ENCODE data around the gene KCNA2. TPM values are rescaled to one million over a fixed set of nuclear protein-coding genes. Genes with fewer than 3 reads are reported as not detected.

Gene KCNA2
- total RNA-seq, 2 donors from 2014 or later = 0.76 TPM; not detected in 1

DNA sequence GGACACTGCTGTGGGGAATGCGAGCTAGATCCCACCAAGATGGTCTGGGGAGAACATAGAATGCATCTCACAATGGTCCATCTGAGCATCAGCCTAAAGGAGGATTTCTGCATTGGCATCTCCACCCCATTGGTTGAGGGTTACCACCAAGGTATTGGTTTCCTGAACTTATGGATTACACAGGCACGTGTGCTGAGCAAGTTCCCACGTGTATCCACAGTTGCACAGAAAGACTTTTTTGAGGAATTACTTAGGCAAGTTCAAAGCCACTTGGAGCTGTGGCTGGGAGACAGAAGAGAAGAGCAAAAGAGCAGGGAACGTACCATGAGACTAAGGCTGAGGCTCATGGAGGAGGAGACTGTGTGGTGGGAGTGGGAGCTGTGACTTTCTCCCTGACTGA, 43.1 kb downstream of the KCNA2 start:
- no peaks in the 10 kb centered on the region for H3K36me3 Mint-ChIP-seq
- H3K27ac Mint-ChIP-seq = no peak overlapping the region
- ATAC-seq = no peak
- DNase-seq (ENCODE audit: low spot score in 2 of 2) = no peak
- H3K9me3 Mint-ChIP-seq = no peaks in the 10 kb centered on the region

- H3K36me3 Mint-ChIP-seq = no peaks in the 10 kb centered on the region
- DNase-seq (ENCODE audit: low spot score in 2 of 2) (no peak), ATAC-seq (no peak)
- no peaks in the 10 kb centered on the region for H3K9me3 Mint-ChIP-seq
- H3K27ac Mint-ChIP-seq = no peak overlapping the region
These were observed 44.6 kb downstream of the KCNA2 start for GRCh38 chr1:110561596-110561995.

GRCh38 chr1:110559157-110559556, 47.0 kb downstream of the KCNA2 start:
- no peaks in the 10 kb centered on the region for H3K9me3 Mint-ChIP-seq

DNA sequence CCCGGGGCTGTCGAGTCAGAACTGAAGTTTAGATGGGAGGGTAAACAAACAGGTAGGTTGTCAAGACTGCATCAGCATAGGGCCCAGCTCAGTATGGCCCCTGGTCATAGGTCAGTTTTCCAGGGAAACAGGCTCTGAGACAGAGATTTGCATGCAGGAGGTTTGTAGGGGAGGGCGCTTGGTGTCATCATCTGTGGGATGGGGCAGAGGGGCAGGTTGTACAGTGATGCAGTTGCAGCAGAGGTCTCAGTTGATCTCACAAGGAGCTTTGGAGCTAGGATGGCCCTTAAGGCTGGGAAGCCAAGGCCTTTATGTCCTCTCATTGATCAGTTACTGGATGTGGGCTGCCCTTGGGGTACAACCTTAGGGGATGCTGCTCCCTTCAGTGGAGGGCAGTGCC, 48.7 kb downstream of the KCNA2 start:
- H3K9me3 Mint-ChIP-seq = no peaks in the 10 kb centered on the region
- DNase-seq (ENCODE audit: low spot score in 2 of 2) (no peak), ATAC-seq (no peak)
- no peaks in the 10 kb centered on the region for H3K36me3 Mint-ChIP-seq
- no peak overlapping the region for H3K27ac Mint-ChIP-seq

More at GRCh38 chr1:110559157-110559556, 47.0 kb downstream of the KCNA2 start:
- Mint-ChIP-seq H3K36me3 (no peaks in the 10 kb centered on the region), H3K27ac (no peak overlapping the region)
- no peak for DNase-seq (ENCODE audit: low spot score in 2 of 2)
- peak; percentile 55 to 73 for ATAC-seq

- no peak for DNase-seq (ENCODE audit: low spot score in 2 of 2)
- Mint-ChIP-seq H3K9me3 (no peaks in the 10 kb centered on the region), H3K27ac (no peak overlapping the region), H3K36me3 (no peaks in the 10 kb centered on the region)
- ATAC-seq = no peak
These were observed 49.7 kb downstream of the KCNA2 start for GRCh38 chr1:110556471-110556807.

DNA sequence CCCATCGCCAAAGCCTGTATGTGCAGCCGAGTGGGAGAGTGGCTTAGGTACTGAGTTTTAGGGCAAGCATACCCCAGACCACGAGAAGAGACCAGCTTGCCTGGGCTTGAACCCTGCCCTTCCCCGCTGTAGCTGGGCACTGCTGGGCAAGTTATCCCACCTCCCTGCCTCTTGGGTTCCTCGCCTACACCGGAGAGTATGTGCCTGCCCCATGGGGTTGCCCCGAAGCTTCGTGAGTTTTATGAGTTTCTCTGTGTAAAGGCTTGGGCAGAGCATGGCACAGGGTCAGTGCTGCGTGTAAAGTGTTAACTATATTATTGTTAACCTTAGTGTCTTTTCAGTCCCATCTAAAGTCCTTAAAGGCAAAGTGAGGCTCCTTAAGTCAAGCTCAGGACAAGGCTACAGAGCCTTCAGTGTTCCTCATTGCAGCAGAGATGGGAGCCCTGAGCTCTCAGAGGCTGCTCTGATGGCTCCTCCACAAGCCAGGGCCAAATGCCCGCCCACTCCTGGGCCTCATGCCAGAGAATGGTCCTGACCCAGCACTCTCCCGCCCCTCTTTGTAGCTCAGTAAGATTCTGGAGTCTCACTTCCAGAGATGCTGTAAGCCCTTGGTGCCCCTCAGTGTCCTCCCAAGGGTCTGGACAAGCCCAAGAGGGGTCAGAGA, 50.2 kb downstream of the KCNA2 start:
- H3K27ac Mint-ChIP-seq = no peak overlapping the region
- ATAC-seq (peak in 1 of 2 donors; percentile 5), DNase-seq (ENCODE audit: low spot score in 2 of 2) (no peak)
- no peaks in the 10 kb centered on the region for H3K9me3 Mint-ChIP-seq
- H3K36me3 Mint-ChIP-seq = no peaks in the 10 kb centered on the region

- Mint-ChIP-seq H3K27ac (no peak overlapping the region), H3K9me3 (no peaks in the 10 kb centered on the region), H3K36me3 (no peaks in the 10 kb centered on the region)
- ATAC-seq = peak; percentile 72 to 89
- peak in 1 of 2 donors; percentile 63 for DNase-seq (ENCODE audit: low spot score in 2 of 2)
These were observed 51.0 kb downstream of the KCNA2 start for GRCh38 chr1:110554871-110555801.

DNA sequence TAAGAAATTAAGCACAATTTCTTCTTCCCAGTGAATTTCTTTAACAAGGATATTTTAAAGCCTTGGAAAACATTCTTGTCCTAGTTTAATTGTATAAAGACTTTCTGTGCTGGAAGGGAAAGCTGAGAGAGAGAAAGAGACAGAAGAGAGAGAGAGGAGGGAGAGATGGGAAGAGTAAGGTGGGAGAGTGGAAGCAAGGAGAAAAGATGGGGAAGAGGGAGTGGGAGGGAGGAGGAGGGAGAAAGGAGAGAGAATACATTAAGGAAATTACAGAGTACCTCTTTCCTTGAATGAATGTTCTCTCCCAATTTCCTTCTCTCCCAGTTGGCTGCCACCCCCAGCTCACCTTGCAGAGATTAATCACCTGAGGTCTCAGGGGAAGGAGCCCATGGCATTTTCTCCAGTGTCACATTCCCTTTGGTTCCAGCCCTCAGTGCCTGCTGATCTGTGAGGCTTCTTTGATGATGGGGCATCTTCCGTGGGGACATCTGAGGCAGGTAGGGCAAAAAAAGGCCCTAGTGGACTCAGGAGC, 54.8 kb downstream of the KCNA2 start:
- no peaks in the 10 kb centered on the region for H3K36me3 Mint-ChIP-seq
- ATAC-seq = no peak
- DNase-seq (ENCODE audit: low spot score in 2 of 2) = no peak

DNA sequence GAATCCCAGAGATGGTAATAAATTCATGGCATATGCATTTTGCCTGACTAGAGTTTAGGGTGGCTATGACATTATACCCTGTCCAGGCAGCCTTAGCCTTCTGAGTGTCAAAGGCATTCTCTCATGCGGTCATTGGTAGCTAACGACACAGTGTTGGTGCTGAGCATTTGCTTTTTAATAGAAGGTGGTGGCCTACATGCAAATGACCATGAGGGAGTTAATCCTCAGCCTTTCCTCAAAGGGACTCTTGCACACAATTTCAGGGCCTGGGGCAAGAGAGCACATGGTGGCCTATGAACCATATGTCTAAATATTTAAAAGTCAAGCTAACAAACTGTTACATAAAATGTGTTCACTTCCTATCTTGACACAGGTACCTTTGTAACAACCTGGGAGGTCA, 56.3 kb downstream of the KCNA2 start:
- no peaks in the 10 kb centered on the region for H3K36me3 Mint-ChIP-seq
- H3K27ac Mint-ChIP-seq = no peak overlapping the region
- ATAC-seq (no peak), DNase-seq (ENCODE audit: low spot score in 2 of 2) (no peak)
- no peaks in the 10 kb centered on the region for H3K9me3 Mint-ChIP-seq

More for the DNA sequence above, 54.8 kb downstream of the KCNA2 start:
- Mint-ChIP-seq H3K9me3 (no peaks in the 10 kb centered on the region), H3K27ac (no peak overlapping the region)

- no peak for DNase-seq (ENCODE audit: low spot score in 2 of 2)
- Mint-ChIP-seq H3K27ac (no peak overlapping the region), H3K9me3 (no peaks in the 10 kb centered on the region), H3K36me3 (no peaks in the 10 kb centered on the region)
- no peak for ATAC-seq
These were observed 57.8 kb downstream of the KCNA2 start for GRCh38 chr1:110548381-110548780.

GRCh38 chr1:110547017-110547416, 59.1 kb downstream of the KCNA2 start:
- no peak for ATAC-seq
- Mint-ChIP-seq H3K27ac (no peak overlapping the region), H3K9me3 (no peaks in the 10 kb centered on the region), H3K36me3 (no peaks in the 10 kb centered on the region)
- DNase-seq (ENCODE audit: low spot score in 2 of 2) = no peak

- DNase-seq (ENCODE audit: low spot score in 2 of 2) (no peak), ATAC-seq (no peak)
- Mint-ChIP-seq H3K36me3 (no peaks in the 10 kb centered on the region), H3K27ac (no peak overlapping the region), H3K9me3 (no peaks in the 10 kb centered on the region)
These were observed 60.7 kb downstream of the KCNA2 start for GRCh38 chr1:110545492-110545891.

DNA sequence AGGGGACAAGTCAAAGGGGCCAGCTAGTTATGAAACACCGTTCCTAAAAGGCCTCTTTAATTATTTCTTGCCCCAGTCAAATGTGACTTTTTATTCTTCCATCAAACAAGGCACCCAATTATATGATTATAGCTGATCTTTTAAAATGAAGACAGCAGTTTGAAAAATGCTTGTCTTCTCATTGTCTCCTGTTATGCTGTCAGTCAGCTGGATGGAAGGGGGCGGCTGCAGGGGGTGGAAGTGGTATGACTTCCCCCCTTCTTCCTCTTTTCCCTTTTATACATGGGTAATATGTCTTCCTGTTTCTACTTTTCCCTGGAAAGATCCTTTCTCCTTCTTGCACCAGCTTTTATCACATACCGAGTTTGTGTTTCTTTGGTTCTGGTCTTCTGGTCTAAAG, 61.4 kb downstream of the KCNA2 start:
- DNase-seq (ENCODE audit: low spot score in 2 of 2) (no peak), ATAC-seq (no peak)
- Mint-ChIP-seq H3K27ac (no peak overlapping the region), H3K9me3 (no peaks in the 10 kb centered on the region), H3K36me3 (no peaks in the 10 kb centered on the region)

Other genes starting within 250 kb of the KCNA2 start
- under 1 TPM; 0.45 to 0.87 TPM for gene SLC16A4, start 215.3 kb downstream of the KCNA2 start, total RNA-seq
- 100 to 1,000 TPM; 146 to 180 TPM for gene LAMTOR5, start 198.7 kb downstream of the KCNA2 start, total RNA-seq
- gene PROK1, start 155.2 kb downstream of the KCNA2 start, total RNA-seq = not detected
- not detected for gene KCNA10, start 87.2 kb downstream of the KCNA2 start, total RNA-seq
- 10 to 100 TPM in 1 of 2 donors, 1 to 10 TPM in 1; 9.1 to 34.7 TPM for gene KCNA3, start 68.6 kb upstream of the KCNA2 start, total RNA-seq